Neuronal stem cell (in vitro differentiated cells): ENCODE data around the gene TMEM242.

Experiments
- DNase-seq: peaks from one replicate; pipeline ENCODE4 v3.0.0-alpha.2; 2013; ENCODE audit warnings: low spot score
- H2AFZ ChIP-seq: one replicate; pipeline ENCODE4 v1.6.1; 2013; ENCODE audit warnings: mild to moderate bottlenecking, low read length, inconsistent platforms
- H2AK5ac ChIP-seq: 2 replicates; pipeline ENCODE4 v1.6.1; 2013; ENCODE audit warnings: low read depth, mild to moderate bottlenecking, inconsistent platforms, low read length, moderate library complexity, mixed read lengths
- H2BK120ac ChIP-seq: 2 replicates; pipeline ENCODE4 v1.6.1; 2013; ENCODE audit warnings: low read depth, mild to moderate bottlenecking, inconsistent platforms, low read length, moderate library complexity, mixed read lengths
- H2BK12ac ChIP-seq: one replicate; pipeline ENCODE4 v1.6.1; 2013; ENCODE audit warnings: low read length, inconsistent platforms
- H2BK15ac ChIP-seq: 2 replicates; pipeline ENCODE4 v1.6.1; 2013; ENCODE audit warnings: mild to moderate bottlenecking, low read length, inconsistent platforms, mixed read lengths
- H2BK5ac ChIP-seq: one replicate; pipeline ENCODE4 v1.6.1; 2013; ENCODE audit warnings: inconsistent platforms, mild to moderate bottlenecking, low read length, moderate library complexity
- H3K14ac ChIP-seq: one replicate; pipeline ENCODE4 v1.6.1; 2013; ENCODE audit warnings: low read length, inconsistent platforms
- H3K18ac ChIP-seq: 2 replicates; pipeline ENCODE4 v1.6.1; 2013; ENCODE audit warnings: low read length, inconsistent platforms
- H3K23ac ChIP-seq: 2 replicates; pipeline ENCODE4 v1.6.1; 2013; ENCODE audit warnings: low read depth, mild to moderate bottlenecking, mixed read lengths, low read length, inconsistent platforms; ENCODE audit not compliant: poor library complexity
- H3K27ac ChIP-seq: replicated peaks from 3 replicates; pipeline ENCODE4 v1.5.1; 2013; ENCODE audit warnings: low read length, inconsistent platforms
- H3K27me3 ChIP-seq, 3 experiments: 2 replicates each; pipeline ENCODE4 v1.6.1; 2013; ENCODE audit warnings: low read length in 3 of 3, mild to moderate bottlenecking in 2 of 3, inconsistent platforms in 1 of 3, low read depth in 1 of 3, mixed read lengths in 1 of 3, moderate library complexity in 1 of 3; ENCODE audit not compliant: control insufficient read depth in 3 of 3, insufficient read depth in 3 of 3
- H3K36me3 ChIP-seq, 2 donors: replicated peaks in 1 of 2; 2 replicates each; pipeline ENCODE4 v1.6.1; 2013; ENCODE audit warnings: low read length in 2 of 2; ENCODE audit not compliant: control insufficient read depth in 2 of 2, insufficient read depth in 2 of 2
- H3K4ac ChIP-seq: 2 replicates; pipeline ENCODE4 v1.6.1; 2013; ENCODE audit warnings: inconsistent platforms, mild to moderate bottlenecking, low read length, moderate library complexity
- H3K4me1 ChIP-seq, 2 donors: 1 replicate in 1 of 2; 2 replicates in 1 of 2; pipeline ENCODE4 v1.6.1; 2013; ENCODE audit warnings: low read length in 2 of 2, low read depth in 1 of 2; ENCODE audit not compliant: control insufficient read depth in 2 of 2, insufficient read depth in 1 of 2
- H3K4me2 ChIP-seq: one replicate; pipeline ENCODE4 v1.6.1; 2013; ENCODE audit warnings: mild to moderate bottlenecking, low read length, inconsistent platforms; ENCODE audit not compliant: insufficient read depth, poor library complexity, severe bottlenecking
- H3K4me3 ChIP-seq, 2 donors: 2 replicates each; pipeline ENCODE4 v1.5.1; 2013; ENCODE audit warnings: low read length in 2 of 2, mild to moderate bottlenecking in 2 of 2, inconsistent platforms in 1 of 2, moderate library complexity in 1 of 2
- H3K79me1 ChIP-seq: one replicate; pipeline ENCODE4 v1.6.1; 2013; ENCODE audit warnings: low read depth, mild to moderate bottlenecking, inconsistent platforms, low read length, moderate library complexity
- H3K9ac ChIP-seq: one replicate; pipeline ENCODE4 v1.6.1; 2013; ENCODE audit warnings: mild to moderate bottlenecking, low read depth, low read length, inconsistent platforms; ENCODE audit not compliant: poor library complexity
- H3K9me3 ChIP-seq, 2 donors: replicated peaks in 1 of 2; 2 replicates each; pipeline versions ENCODE3 to v1.6.1; 2013; ENCODE audit warnings: low read length in 2 of 2, mild to moderate bottlenecking in 2 of 2, inconsistent platforms in 1 of 2, low read depth in 1 of 2, mixed read lengths in 1 of 2, moderate library complexity in 1 of 2; ENCODE audit not compliant: control insufficient read depth in 2 of 2, insufficient read depth in 1 of 2
- H4K8ac ChIP-seq: one replicate; pipeline ENCODE4 v1.6.1; 2013; ENCODE audit warnings: low read depth, mild to moderate bottlenecking, inconsistent platforms, low read length, moderate library complexity
- H4K91ac ChIP-seq: one replicate; pipeline ENCODE4 v1.6.1; 2013; ENCODE audit warnings: low read length, low read depth, mild to moderate bottlenecking, inconsistent platforms; ENCODE audit not compliant: poor library complexity
- WGBS, 2 donors: extraction: QIAGEN DNeasy Blood & Tissue Kit; methylation state at CpG; one replicate each; pipeline ENCODE4 v1.1.7; 2013; ENCODE audit warnings: missing lambda C conversion rate in 2 of 2, mixed read lengths in 1 of 2; ENCODE audit not compliant: insufficient read length in 2 of 2, insufficient replicate concordance in 1 of 2; ENCODE audit errors: extremely low coverage in 2 of 2; 5-methylcytosine and 5-hydroxymethylcytosine counted together

The TMEM242 gene

GRCh38 chr6:157272866-157273755 lies 50.2 kb downstream of the TMEM242 start:
- no peak for DNase-seq
- H3K27me3 ChIP-seq, result peaks cover 0 to 28% (median 10%) of the 10 kb centered on the region in 3 experiments

DNA sequence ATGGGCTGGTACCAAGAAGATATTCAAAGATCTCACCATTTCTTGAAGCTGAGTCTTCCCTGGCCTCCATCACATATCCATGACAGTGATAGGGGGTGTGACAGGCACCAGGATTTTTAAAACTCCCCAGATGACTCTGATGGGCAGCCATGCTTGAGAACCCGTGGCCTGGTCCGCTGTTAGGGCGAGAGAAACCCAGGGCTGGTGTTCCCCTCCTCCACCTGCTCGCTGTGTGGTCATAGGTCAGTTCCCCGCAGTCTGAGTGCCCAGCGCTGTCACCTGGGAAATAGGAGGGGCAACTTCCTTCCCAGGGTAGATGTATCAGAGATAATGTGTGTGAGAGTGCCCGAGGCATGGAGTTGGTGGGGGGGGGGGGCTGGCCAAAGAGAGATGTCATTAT lies 50.9 kb downstream of the TMEM242 start:
- Histone ChIP-seq H3K9ac (no peak overlapping the region), H4K8ac (no peak overlapping the region), H3K9me3 (peaks cover 0 to 5% of the 10 kb centered on the region in 2 donors), H2BK15ac (no peak overlapping the region), H3K4me3 (no peak overlapping the region), H2BK120ac (no peak overlapping the region), H4K91ac (no peak overlapping the region), H3K23ac (no peak overlapping the region), H3K4me1 (peaks cover 0 to 7% of the 10 kb centered on the region in 2 donors), H2AK5ac (no peak overlapping the region), H2BK5ac (no peak overlapping the region), H3K18ac (no peak overlapping the region), H2AFZ (no peak overlapping the region), H3K27me3 (peaks cover 0 to 28% (median 10%) of the 10 kb centered on the region in 3 experiments), H2BK12ac (no peak overlapping the region), H3K4ac (no peak overlapping the region), H3K27ac (no peak overlapping the region), H3K4me2 (no peak overlapping the region), H3K36me3 (no peaks in the 10 kb centered on the region), H3K79me1 (no peaks in the 10 kb centered on the region), H3K14ac (no peak overlapping the region)
- DNase-seq, result no peak
- WGBS, 2 donors, result no CpG with 5 or more reads among the region's 7 CpGs

More at GRCh38 chr6:157272866-157273755, 50.2 kb downstream of the TMEM242 start:
- Histone ChIP-seq H4K91ac (no peak overlapping the region), H2BK5ac (no peak overlapping the region), H2BK12ac (no peak overlapping the region), H3K4me3 (no peak overlapping the region), H3K9ac (no peak overlapping the region), H3K36me3 (no peaks in the 10 kb centered on the region), H3K14ac (no peak overlapping the region), H3K9me3 (peaks cover 0 to 5% of the 10 kb centered on the region in 2 donors), H4K8ac (no peak overlapping the region), H3K27ac (no peak overlapping the region), H3K4ac (no peak overlapping the region), H2BK120ac (no peak overlapping the region), H2AK5ac (peak overlapping the region; percentile 3), H3K23ac (no peak overlapping the region), H2BK15ac (no peak overlapping the region), H3K4me1 (peaks cover 0 to 8% of the 10 kb centered on the region in 2 donors), H3K79me1 (no peaks in the 10 kb centered on the region), H2AFZ (peak overlapping the region; percentile 100), H3K18ac (peak overlapping the region; percentile 61), H3K4me2 (no peak overlapping the region)
- WGBS, 2 donors, result no CpG with 5 or more reads among the region's 19 CpGs

- Histone ChIP-seq H2BK5ac (no peak overlapping the region), H4K91ac (no peak overlapping the region), H2BK15ac (no peak overlapping the region), H3K4ac (no peak overlapping the region), H2AK5ac (no peak overlapping the region), H3K4me1 (peaks cover 0 to 5% of the 10 kb centered on the region in 2 donors), H3K18ac (no peak overlapping the region), H2AFZ (no peak overlapping the region), H3K23ac (no peak overlapping the region), H3K27me3 (peaks cover 0 to 28% (median 10%) of the 10 kb centered on the region in 3 experiments), H3K9ac (no peak overlapping the region), H3K9me3 (peaks cover 0 to 5% of the 10 kb centered on the region in 2 donors), H3K14ac (no peak overlapping the region), H3K27ac (no peak overlapping the region), H3K36me3 (no peaks in the 10 kb centered on the region), H4K8ac (no peak overlapping the region), H3K79me1 (no peaks in the 10 kb centered on the region), H3K4me2 (no peak overlapping the region), H2BK12ac (no peak overlapping the region), H2BK120ac (no peak overlapping the region), H3K4me3 (no peak overlapping the region)
- WGBS, 2 donors, result no CpG with 5 or more reads among the region's 4 CpGs
- no peak for DNase-seq
Observed at GRCh38 chr6:157271911-157272310, 51.4 kb downstream of the TMEM242 start.

- Histone ChIP-seq H2BK12ac (no peak overlapping the region), H3K4me3 (no peak overlapping the region), H3K4me1 (peaks cover 0 to 5% of the 10 kb centered on the region in 2 donors), H2AK5ac (no peak overlapping the region), H2BK5ac (no peak overlapping the region), H2BK15ac (no peak overlapping the region), H3K14ac (no peak overlapping the region), H3K9me3 (peaks cover 0 to 5% of the 10 kb centered on the region in 2 donors), H3K9ac (no peak overlapping the region), H3K4ac (no peak overlapping the region), H3K27me3 (peaks cover 0 to 28% (median 10%) of the 10 kb centered on the region in 3 experiments), H4K8ac (no peak overlapping the region), H3K18ac (no peak overlapping the region), H2AFZ (no peak overlapping the region), H2BK120ac (no peak overlapping the region), H4K91ac (no peak overlapping the region), H3K36me3 (no peaks in the 10 kb centered on the region), H3K4me2 (no peak overlapping the region), H3K27ac (no peak overlapping the region), H3K23ac (peak overlapping the region; percentile 75), H3K79me1 (no peaks in the 10 kb centered on the region)
- WGBS, 2 donors, result no CpG with 5 or more reads among the region's 9 CpGs
- no peak for DNase-seq
Observed at GRCh38 chr6:157271441-157271840, 51.9 kb downstream of the TMEM242 start.
